Neural cell (in vitro differentiated cells): ENCODE data around the gene NME7.

Source experiments
- EP300 ChIP-seq: fragments of 450-650 bp; conservative IDR thresholded peaks from 2 replicates; pipeline ENCODE4 v1.6.1; 2014; ENCODE audit warnings: antibody characterized with exemption, mild to moderate bottlenecking, moderate library complexity; ENCODE audit not compliant: poor library complexity, severe bottlenecking
- EZH2 ChIP-seq: fragments of 200-600, 300-800 bp; shearing (Covaris generic), sonication (generic); IDR thresholded peaks from 2 replicates; pipeline ENCODE4 v1.6.1; 2014; ENCODE audit warnings: antibody characterized with exemption, low read length, borderline replicate concordance, mild to moderate bottlenecking; ENCODE audit not compliant: insufficient read depth, poor library complexity, severe bottlenecking
- POLR2AphosphoS5 ChIP-seq: IDR thresholded peaks from 2 replicates; pipeline ENCODE4 v1.6.1; 2012
- RAD21 ChIP-seq: fragments of 450-650 bp; conservative IDR thresholded peaks from 2 replicates; pipeline ENCODE4 v1.6.1; 2014; ENCODE audit warnings: antibody characterized with exemption, mild to moderate bottlenecking, moderate library complexity
- REST ChIP-seq: IDR thresholded peaks from 2 replicates; pipeline ENCODE4 v1.6.1; 2012; ENCODE audit warnings: borderline replicate concordance
- TF ChIP-seq, protein P1 (sequence below): fragments of 450-650 bp; IDR thresholded peaks from 2 replicates; pipeline ENCODE4 v1.5.1; 2014; ENCODE audit warnings: antibody characterized with exemption, mild to moderate bottlenecking, moderate library complexity; ENCODE audit not compliant: poor library complexity, severe bottlenecking

GRCh38 chr1:169305356-169305755, 62.2 kb downstream of the NME7 start:
- TF ChIP-seq EP300 (no peak), EZH2 (no peak), POLR2AphosphoS5 (no peak), REST (no peak), RAD21 (no peak)
- TF ChIP-seq, protein P1, sequence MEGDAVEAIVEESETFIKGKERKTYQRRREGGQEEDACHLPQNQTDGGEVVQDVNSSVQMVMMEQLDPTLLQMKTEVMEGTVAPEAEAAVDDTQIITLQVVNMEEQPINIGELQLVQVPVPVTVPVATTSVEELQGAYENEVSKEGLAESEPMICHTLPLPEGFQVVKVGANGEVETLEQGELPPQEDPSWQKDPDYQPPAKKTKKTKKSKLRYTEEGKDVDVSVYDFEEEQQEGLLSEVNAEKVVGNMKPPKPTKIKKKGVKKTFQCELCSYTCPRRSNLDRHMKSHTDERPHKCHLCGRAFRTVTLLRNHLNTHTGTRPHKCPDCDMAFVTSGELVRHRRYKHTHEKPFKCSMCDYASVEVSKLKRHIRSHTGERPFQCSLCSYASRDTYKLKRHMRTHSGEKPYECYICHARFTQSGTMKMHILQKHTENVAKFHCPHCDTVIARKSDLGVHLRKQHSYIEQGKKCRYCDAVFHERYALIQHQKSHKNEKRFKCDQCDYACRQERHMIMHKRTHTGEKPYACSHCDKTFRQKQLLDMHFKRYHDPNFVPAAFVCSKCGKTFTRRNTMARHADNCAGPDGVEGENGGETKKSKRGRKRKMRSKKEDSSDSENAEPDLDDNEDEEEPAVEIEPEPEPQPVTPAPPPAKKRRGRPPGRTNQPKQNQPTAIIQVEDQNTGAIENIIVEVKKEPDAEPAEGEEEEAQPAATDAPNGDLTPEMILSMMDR, result no peak
